NK-92 treated with Interleukin-12 subunit alpha and Interleukin-12 subunit beta, amount 100 ng/mL, for 24 hours (cell line): ENCODE results near the gene JTB.

Experiments used
- DNase-seq: peaks from one replicate; lab custom pipeline; 2025; lab: John Stamatoyannopoulos, UW

Gene JTB

GRCh38 chr1:153932156-153933131, 45.0 kb downstream of the JTB start:
- DNase-seq, result no peak

GRCh38 chr1:153929981-153930948, 47.2 kb downstream of the JTB start:
- DNase-seq, result no peak

GRCh38 chr1:153929426-153929825, 48.0 kb downstream of the JTB start:
- no peak for DNase-seq

- DNase-seq, result no peak
Measured at GRCh38 chr1:153928791-153929341, 48.6 kb downstream of the JTB start.

GRCh38 chr1:153928245-153928644, 49.2 kb downstream of the JTB start:
- DNase-seq, result no peak

GRCh38 chr1:153926405-153926804, 51.1 kb downstream of the JTB start:
- DNase-seq, result no peak
